GM18505 (cell line): ENCODE measurements around the gene MORF4L2.
A peak's percentile ranks its signal among the peaks of the same experiment; 100 is the strongest.

ENCODE experiments used
- ATAC-seq: cut with Tn5 transposase; IDR thresholded peaks from one replicate; pipeline ENCODE4 v1.9.1; 2021; ENCODE audit not compliant: unreplicated experiment
- POLR2A ChIP-seq: IDR thresholded peaks from 4 replicates; pipeline ENCODE4 v1.6.1; 2011; ENCODE audit warnings: borderline replicate concordance; ENCODE audit not compliant: insufficient read depth, insufficient read length; ENCODE audit errors: extremely low read depth

Gene MORF4L2, protein sequence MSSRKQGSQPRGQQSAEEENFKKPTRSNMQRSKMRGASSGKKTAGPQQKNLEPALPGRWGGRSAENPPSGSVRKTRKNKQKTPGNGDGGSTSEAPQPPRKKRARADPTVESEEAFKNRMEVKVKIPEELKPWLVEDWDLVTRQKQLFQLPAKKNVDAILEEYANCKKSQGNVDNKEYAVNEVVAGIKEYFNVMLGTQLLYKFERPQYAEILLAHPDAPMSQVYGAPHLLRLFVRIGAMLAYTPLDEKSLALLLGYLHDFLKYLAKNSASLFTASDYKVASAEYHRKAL

DNA sequence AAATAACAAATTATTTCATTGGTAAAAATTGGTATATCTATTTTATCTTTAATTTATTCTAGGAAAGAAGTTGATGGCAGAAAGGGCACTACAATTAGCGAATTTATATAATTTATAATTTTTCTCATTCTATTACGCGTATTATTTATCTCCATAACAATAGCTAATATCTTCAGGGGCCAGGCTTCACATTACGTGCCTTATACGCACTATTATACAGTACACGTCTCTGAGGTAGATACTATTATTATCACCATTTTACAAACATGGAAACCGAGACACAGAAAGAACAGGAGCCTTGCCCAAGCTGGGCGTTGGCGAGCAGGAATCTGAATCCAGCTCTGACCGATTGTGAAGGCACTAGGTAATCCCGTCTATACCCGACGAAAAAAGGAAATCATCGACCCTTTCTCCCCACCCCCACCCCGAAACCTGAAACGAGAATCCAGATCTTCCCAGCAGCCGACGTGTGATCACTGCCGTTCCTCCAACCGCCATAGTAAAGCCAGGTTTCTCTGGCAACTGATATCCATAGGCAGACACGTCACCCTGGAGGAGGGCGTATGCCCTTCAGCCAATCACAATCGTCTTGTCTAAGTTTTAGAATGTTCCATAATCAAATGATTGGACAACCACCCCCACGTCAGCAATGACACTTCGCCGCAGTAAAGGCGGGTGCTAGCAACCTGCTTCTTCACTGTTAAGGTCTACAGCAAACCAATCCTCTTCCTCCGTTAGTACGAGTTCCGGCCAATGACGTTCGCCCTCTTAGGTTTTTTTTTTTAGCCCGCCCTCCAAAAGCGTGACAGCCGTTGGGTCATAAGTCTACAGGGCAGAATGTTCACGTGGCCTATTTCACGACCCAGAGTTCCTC, at the start of gene MORF4L2:
Gene MORF4L2, minus strand, starts transcription at position 501 of the 874 bp plus-strand sequence. CDS start 9,672 bp downstream, outside the sequence.
- peak; percentile 85 for ATAC-seq
- TF ChIP-seq POLR2A: peak; percentile 86

DNA sequence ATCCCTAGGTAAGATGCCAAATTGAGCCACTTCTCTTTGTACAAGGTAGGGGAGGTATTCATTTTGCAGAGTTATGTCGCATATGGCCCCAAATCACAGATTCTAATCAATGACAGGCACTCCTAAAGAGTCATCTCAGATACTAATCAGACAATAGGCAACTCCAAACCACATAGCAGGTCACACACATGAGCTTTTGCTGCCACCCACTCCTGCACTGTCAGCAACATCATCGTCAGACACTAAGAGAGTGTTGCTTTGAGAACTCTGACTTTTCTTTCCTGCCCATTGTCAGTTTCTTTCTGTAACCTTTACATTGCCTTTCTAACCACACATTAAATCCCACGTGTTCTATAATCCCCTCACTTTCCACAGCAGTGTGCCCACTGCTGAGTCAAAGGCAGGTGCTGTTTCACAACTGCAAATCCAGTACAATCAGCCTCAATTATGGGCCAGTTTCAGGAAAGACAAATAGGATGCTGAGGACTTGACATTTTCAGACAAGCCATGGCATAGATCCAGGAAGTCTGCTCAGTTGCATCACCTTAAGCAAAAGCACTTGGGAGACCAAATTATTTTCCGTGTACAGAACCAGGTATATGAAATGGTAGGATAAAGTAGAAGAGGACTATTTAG, 47.7 kb upstream of the MORF4L2 start:
- ATAC-seq: no peak
- no peak for TF ChIP-seq POLR2A

DNA sequence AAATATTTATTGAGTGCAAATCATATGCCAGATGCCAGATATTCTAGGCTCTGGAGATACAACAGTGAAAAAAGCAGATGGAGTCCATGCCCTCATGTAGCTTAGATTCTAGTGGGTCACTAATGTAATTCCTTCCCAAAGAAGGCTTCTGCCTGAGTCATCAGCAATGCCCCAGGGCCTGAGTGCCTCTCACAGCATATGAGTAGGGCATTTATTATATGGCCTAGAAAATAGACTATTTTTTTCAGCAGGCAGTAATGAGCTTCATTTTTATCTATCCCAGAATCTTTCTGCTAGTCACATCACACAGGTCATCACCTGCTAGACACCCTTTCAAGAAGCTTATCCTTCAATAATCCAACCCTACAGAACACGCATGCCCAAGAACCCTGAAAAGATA, 46.5 kb upstream of the MORF4L2 start:
- no peak for ATAC-seq
- TF ChIP-seq POLR2A: no peak

DNA sequence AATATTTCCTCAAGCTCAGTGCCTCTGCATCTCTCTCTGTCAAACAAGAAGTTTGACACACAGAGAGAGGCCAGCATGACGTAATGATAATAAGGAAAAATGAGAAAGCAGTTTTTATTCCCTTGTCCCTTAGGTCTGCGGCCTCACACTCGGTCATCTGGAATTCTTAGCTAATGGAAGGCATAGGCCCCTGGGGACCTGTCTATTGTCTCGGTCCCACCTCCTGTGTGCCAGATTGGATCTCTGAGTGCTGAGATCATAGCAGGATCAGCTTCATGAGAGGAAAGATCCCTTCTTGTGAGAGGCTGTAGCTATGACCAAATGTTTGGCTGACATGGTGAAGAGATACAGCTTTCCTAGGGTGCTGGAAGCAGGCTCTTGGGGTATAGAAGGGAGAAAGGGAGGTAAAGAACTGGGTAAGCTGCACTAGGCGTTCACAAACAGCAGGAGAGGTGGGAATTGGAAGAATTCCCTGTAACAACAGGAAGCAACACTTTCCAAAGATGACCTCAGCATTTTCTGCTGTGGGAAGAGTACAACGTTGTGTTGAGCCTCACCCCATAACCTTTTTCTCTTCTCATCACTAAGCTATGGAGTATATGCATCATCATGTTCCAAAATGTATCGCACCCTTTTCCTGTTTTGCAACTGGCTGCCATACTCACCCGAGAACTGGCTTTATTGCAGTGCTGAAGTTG, 44.4 kb upstream of the MORF4L2 start:
- no peak for TF ChIP-seq POLR2A
- no peak for ATAC-seq

DNA sequence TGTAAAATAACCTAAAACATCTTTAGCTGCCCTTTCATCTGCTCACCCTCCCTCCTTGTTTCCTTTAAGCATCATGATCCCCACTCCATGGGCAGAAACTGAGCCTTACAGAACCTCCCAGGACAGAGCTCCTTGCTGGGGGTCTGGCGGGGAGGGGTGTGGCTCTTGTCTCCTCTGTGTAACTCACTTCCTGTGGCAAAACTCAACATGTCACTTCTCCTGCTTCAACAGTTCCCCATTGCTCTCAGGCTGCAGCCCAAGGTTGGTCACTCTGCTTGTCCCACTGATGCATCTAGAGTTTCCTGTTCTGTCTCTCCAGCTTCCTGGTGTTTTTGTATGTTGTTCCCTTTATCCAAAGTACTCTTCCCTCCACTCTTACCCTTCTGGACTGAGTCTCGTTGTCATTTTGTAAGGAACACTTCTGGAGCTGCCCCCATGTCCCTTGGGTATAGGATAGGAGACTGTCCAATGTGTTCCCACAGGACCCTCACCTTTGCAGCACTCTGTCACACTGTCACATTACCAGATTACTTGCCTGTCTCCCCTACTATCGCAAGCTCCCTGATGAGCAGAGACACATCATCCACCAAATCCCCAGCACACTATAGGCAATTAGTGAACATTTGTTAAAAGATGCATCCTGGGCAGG, 43.8 kb upstream of the MORF4L2 start:
- no peak for TF ChIP-seq POLR2A
- ATAC-seq: no peak

DNA sequence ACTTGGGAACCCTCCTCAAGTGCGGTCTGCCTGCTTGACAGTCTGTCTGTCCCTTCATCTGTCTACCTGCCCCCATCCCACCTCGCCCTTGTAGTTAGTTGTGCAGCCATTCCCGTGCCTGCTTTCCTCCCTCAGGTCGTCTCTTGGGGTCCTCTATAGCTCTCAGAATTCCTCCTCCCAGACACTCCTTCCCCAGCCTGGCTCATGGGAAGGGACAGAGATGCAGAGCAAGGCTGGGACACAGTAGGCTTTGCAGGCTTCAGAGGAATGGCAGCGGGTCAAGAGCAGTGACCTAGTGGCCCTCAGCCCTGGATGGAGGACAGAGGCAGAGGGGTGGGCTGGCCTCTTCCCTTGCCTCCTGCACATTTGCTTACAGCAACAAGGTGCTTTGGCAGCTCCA, 42.5 kb upstream of the MORF4L2 start:
- TF ChIP-seq POLR2A: no peak
- no peak for ATAC-seq

DNA sequence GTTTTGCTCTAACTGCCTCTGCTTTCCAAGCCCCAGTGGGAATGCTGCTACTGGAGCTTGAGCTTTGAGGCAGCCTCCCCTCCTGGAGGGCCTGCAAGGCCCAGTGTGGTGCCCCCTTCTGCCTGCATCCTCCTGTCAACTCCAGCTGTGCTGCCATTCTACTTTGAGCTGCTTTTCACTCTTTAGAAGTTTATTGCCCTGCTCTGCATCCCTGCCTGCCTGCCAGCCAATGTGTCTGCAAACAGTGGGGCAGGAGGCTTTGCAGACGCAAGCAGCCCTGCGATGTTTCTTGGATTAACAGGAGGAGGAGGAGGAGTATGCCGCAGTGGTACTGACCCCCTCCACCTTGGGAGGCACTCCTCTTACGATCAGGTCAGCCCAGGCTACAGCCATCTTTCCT, 40.6 kb upstream of the MORF4L2 start:
- TF ChIP-seq POLR2A: no peak
- no peak for ATAC-seq

DNA sequence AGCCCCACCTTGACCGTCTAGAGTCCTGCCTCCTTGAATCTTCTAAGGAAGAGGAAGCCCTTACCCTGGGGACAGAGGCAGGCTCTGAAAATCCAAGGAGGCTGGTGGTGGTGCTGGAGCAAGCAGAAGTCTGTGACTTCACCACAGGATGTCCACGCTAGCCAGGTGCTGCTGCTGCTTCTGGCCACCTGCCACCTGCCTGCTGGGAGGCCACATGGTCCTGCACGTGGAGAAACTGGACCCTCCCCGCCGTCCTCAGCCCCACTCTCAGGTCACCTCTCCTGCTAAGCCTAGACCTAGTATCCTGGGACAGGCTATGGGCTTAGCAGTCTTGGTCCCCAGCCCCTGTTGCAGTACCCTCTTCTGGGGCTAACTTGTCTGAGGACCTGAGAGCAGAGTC, 40.0 kb upstream of the MORF4L2 start:
- no peak for TF ChIP-seq POLR2A

DNA sequence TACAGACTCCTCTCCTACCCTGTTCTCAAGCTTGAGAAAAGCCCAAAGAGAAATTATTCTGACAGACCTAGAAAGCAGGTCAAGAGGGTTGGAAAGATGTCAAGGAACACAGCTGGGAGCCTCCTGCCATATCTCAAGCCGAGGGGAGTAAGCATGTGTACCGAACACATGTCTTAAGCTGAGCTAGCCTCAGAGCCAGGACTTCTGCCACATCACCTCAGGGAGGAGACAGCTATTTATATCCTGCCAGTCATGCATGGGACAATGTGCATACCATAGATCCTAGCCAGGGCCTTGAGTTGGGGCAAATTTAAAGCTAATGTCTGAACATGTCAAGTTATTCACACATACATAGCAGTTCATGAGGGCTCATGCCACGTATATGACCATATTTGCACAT, 36.0 kb upstream of the MORF4L2 start:
- no peak for TF ChIP-seq POLR2A
- no peak for ATAC-seq

More for the DNA sequence above, 40.0 kb upstream of the MORF4L2 start:
- no peak for ATAC-seq

DNA sequence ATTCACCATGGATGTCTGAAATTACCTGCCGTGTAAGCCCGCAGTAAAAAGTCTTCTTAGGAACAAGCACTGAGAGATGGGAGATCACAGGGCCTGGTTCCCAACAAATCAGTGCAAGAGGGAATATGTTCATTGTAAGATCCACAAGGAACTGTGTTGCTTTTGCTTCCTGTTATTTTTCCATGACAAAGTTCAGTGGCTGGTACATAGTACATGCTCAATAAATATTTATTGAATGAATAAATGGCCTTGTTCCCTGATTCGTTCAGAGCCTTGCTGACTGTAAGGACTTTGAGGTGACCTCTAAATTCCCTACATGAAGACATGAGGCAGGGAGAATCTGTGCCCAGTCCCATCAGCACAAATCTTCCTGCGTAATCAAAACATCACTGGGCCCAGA, 31.6 kb upstream of the MORF4L2 start:
- no peak for TF ChIP-seq POLR2A
- no peak for ATAC-seq

DNA sequence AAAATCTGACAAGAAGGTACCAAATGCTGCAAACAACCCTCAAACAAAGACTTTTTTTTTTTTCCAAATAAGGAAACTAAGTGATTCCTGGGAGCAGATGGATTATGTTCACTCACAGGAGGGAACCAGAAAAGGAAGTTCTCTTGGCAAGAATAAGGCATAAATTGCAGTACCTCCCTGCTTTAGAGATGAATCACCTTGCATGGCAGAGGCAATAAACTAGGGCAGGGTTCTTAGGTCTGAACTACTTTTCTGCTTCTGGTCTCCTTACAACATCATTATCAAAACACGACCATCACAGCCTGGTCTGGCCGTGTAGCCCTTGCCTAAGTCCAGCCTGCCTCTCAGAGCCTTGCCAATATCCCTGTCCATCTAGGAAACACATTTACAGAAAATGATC, 30.5 kb upstream of the MORF4L2 start:
- no peak for TF ChIP-seq POLR2A
- no peak for ATAC-seq

DNA sequence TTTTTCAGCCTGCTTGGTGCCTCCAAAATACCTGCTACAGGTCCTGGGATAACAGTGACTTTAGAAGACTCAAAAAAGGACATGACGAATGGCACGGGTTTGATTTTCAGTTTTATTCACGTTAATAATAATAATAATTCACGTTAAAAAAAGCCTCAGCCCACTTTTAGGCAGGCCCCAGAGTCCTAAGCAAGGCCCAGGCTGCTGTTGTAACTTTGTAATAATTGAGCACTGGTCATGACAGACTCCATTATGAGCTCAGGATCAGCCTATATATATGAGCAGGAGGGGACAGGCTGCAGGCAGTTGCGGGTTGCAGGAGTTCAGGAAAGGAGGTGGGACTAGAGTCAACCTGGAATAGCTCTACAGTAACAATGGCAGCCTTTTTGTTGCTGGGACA, 24.1 kb upstream of the MORF4L2 start, which contains the start of gene TMEM31:
Gene TMEM31, plus strand, starts transcription at position 301 of the 400 bp plus-strand sequence. CDS start 1,350 bp downstream, outside the sequence.
- no peak for ATAC-seq
- TF ChIP-seq POLR2A: no peak
